Mucosa of rectum (tissue), 2 donors: ENCODE results near the gene EGFL6.

Experiments
- H3K27ac ChIP-seq, 2 donors: one replicate each; pipeline ENCODE4 v1.7.0; 2013; ENCODE audit warnings: inconsistent platforms in 2 of 2, low read depth in 2 of 2, low read length in 2 of 2
- H3K27me3 ChIP-seq, 2 donors: one replicate each; pipeline ENCODE4 v1.7.0; 2013; ENCODE audit warnings: low read length in 2 of 2; ENCODE audit not compliant: control insufficient read depth in 2 of 2, insufficient read depth in 2 of 2
- H3K36me3 ChIP-seq, 2 donors: one replicate each; pipeline ENCODE4 v1.7.0; 2013; ENCODE audit warnings: low read length in 2 of 2; ENCODE audit not compliant: control insufficient read depth in 2 of 2, insufficient read depth in 2 of 2
- H3K4me1 ChIP-seq, 2 donors: one replicate each; pipeline ENCODE4 v1.7.0; 2013; ENCODE audit warnings: low read length in 2 of 2, mild to moderate bottlenecking in 1 of 2; ENCODE audit not compliant: control insufficient read depth in 2 of 2, insufficient read depth in 2 of 2
- H3K4me3 ChIP-seq, 2 donors: one replicate each; pipeline ENCODE4 v1.7.0; 2013; ENCODE audit warnings: low read length in 2 of 2
- H3K9ac ChIP-seq, 2 donors: one replicate each; pipeline ENCODE4 v1.7.0; 2013; ENCODE audit warnings: low read length in 2 of 2, low read depth in 1 of 2, mild to moderate bottlenecking in 1 of 2
- H3K9me3 ChIP-seq, 2 donors: one replicate each; pipeline ENCODE4 v1.7.0; 2013; ENCODE audit warnings: low read length in 2 of 2; ENCODE audit not compliant: control insufficient read depth in 2 of 2
- donor health status: healthy.
- donor health status: Normal muscosa, but diverticular disease.

The EGFL6 gene

GRCh38 chrX:13587786-13588477, 18.5 kb downstream of the EGFL6 start:
- Histone ChIP-seq H3K4me1 (no peaks in the 10 kb centered on the region), H3K36me3 (no peaks in the 10 kb centered on the region), H3K27ac (peak overlapping the region in 1 of 2 donors; percentile 32), H3K9me3 (no peaks in the 10 kb centered on the region), H3K9ac (no peak overlapping the region), H3K4me3 (no peak overlapping the region), H3K27me3 (peaks cover 6 to 16% of the 10 kb centered on the region in 2 donors)

GRCh38 chrX:13590207-13590606, 20.8 kb downstream of the EGFL6 start:
- Histone ChIP-seq H3K9me3 (no peaks in the 10 kb centered on the region), H3K27me3 (peaks cover 11 to 13% of the 10 kb centered on the region in 2 donors), H3K4me3 (no peak overlapping the region), H3K27ac (no peak overlapping the region), H3K4me1 (no peaks in the 10 kb centered on the region), H3K9ac (no peak overlapping the region), H3K36me3 (no peaks in the 10 kb centered on the region)

GRCh38 chrX:13590914-13591313, 21.5 kb downstream of the EGFL6 start:
- Histone ChIP-seq H3K9ac (no peak overlapping the region), H3K4me3 (no peak overlapping the region), H3K9me3 (no peaks in the 10 kb centered on the region), H3K36me3 (no peaks in the 10 kb centered on the region), H3K4me1 (no peaks in the 10 kb centered on the region), H3K27ac (no peak overlapping the region), H3K27me3 (peaks cover 11 to 13% of the 10 kb centered on the region in 2 donors)

GRCh38 chrX:13597874-13598273, 28.5 kb downstream of the EGFL6 start:
- no peaks in the 10 kb centered on the region for H3K9me3 ChIP-seq
- H3K36me3 ChIP-seq = no peaks in the 10 kb centered on the region
- no peaks in the 10 kb centered on the region for H3K4me1 ChIP-seq
- peaks cover 8 to 14% of the 10 kb centered on the region in 2 donors for H3K27me3 ChIP-seq
- no peak overlapping the region for H3K4me3 ChIP-seq
- no peak overlapping the region for H3K9ac ChIP-seq
- no peak overlapping the region for H3K27ac ChIP-seq

- Histone ChIP-seq H3K4me1 (no peaks in the 10 kb centered on the region), H3K36me3 (no peaks in the 10 kb centered on the region), H3K27me3 (peaks cover 11 to 12% of the 10 kb centered on the region in 2 donors), H3K27ac (no peak overlapping the region), H3K9ac (no peak overlapping the region), H3K9me3 (no peaks in the 10 kb centered on the region), H3K4me3 (no peak overlapping the region)
Measured at GRCh38 chrX:13598877-13599276, 29.5 kb downstream of the EGFL6 start.

GRCh38 chrX:13599491-13599890, 30.1 kb downstream of the EGFL6 start:
- H3K36me3 ChIP-seq = no peaks in the 10 kb centered on the region
- H3K4me1 ChIP-seq = no peaks in the 10 kb centered on the region
- H3K27me3 ChIP-seq = peaks cover 11 to 15% of the 10 kb centered on the region in 2 donors
- no peak overlapping the region for H3K9ac ChIP-seq
- H3K4me3 ChIP-seq = no peak overlapping the region
- no peak overlapping the region for H3K27ac ChIP-seq
- H3K9me3 ChIP-seq = no peaks in the 10 kb centered on the region

GRCh38 chrX:13605611-13606010, 36.2 kb downstream of the EGFL6 start:
- no peaks in the 10 kb centered on the region for H3K9me3 ChIP-seq
- H3K4me3 ChIP-seq = no peak overlapping the region
- no peaks in the 10 kb centered on the region for H3K36me3 ChIP-seq
- no peak overlapping the region for H3K9ac ChIP-seq
- peaks cover 15 to 26% of the 10 kb centered on the region in 2 donors for H3K27me3 ChIP-seq
- no peaks in the 10 kb centered on the region for H3K4me1 ChIP-seq
- H3K27ac ChIP-seq = no peak overlapping the region

- no peak overlapping the region for H3K9ac ChIP-seq
- H3K36me3 ChIP-seq = no peaks in the 10 kb centered on the region
- H3K27ac ChIP-seq = no peak overlapping the region
- peaks cover 15 to 26% of the 10 kb centered on the region in 2 donors for H3K27me3 ChIP-seq
- no peaks in the 10 kb centered on the region for H3K9me3 ChIP-seq
- no peak overlapping the region for H3K4me3 ChIP-seq
- no peaks in the 10 kb centered on the region for H3K4me1 ChIP-seq
Measured at GRCh38 chrX:13607331-13607995, 38.1 kb downstream of the EGFL6 start.

GRCh38 chrX:13607996-13608365, 38.6 kb downstream of the EGFL6 start:
- no peaks in the 10 kb centered on the region for H3K36me3 ChIP-seq
- H3K4me3 ChIP-seq = no peak overlapping the region
- peaks cover 13 to 22% of the 10 kb centered on the region in 2 donors for H3K27me3 ChIP-seq
- H3K9ac ChIP-seq = no peak overlapping the region
- H3K9me3 ChIP-seq = no peaks in the 10 kb centered on the region
- no peaks in the 10 kb centered on the region for H3K4me1 ChIP-seq
- no peak overlapping the region for H3K27ac ChIP-seq

GRCh38 chrX:13614154-13614553, 44.8 kb downstream of the EGFL6 start:
- H3K4me1 ChIP-seq = no peaks in the 10 kb centered on the region
- no peaks in the 10 kb centered on the region for H3K36me3 ChIP-seq
- H3K9me3 ChIP-seq = no peaks in the 10 kb centered on the region
- H3K4me3 ChIP-seq = no peak overlapping the region
- no peak overlapping the region for H3K9ac ChIP-seq
- H3K27me3 ChIP-seq = peaks cover 4 to 14% of the 10 kb centered on the region in 2 donors
- no peak overlapping the region for H3K27ac ChIP-seq
